GM13976 (cell line): ENCODE data around the gene HK2.
A peak's percentile ranks its signal among the peaks of the same experiment; 100 is the strongest.

Experiments used
- DNase-seq: peaks from one replicate; pipeline ENCODE4 v3.0.0; 2012; ENCODE audit warnings: low spot score
- CTCF ChIP-seq: IDR thresholded peaks from 2 replicates; pipeline ENCODE4 v1.5.1; 2012; ENCODE audit warnings: borderline replicate concordance, mild to moderate bottlenecking; ENCODE audit not compliant: insufficient read depth; ENCODE audit errors: extremely low read depth, missing control alignments, control extremely low read depth
- in situ Hi-C: fragments of 300-500 bp; cut with MboI; formaldehyde crosslinking; loops from one replicate; pipeline ENCODE4 v1.12.0; 2022; ENCODE audit warnings: low sequenced_read_pairs, mixed read lengths, inconsistent platforms; ENCODE audit not compliant: unreplicated experiment

Gene HK2

GRCh38 chr2:74845217-74845751 lies 11.4 kb downstream of the HK2 start:
- in situ Hi-C loops, result no loop called here
- TF ChIP-seq CTCF, result no peak
- no peak for DNase-seq

GRCh38 chr2:74845991-74846390 lies 12.1 kb downstream of the HK2 start:
- in situ Hi-C loops, result no loop called here
- DNase-seq, result no peak
- TF ChIP-seq CTCF, result no peak

- no peak for TF ChIP-seq CTCF
- in situ Hi-C loops, result no loop called here
- DNase-seq, result no peak
These were observed 12.6 kb downstream of the HK2 start for GRCh38 chr2:74846481-74846880.

GRCh38 chr2:74847070-74847858 lies 13.3 kb downstream of the HK2 start:
- no peak for DNase-seq
- no peak for TF ChIP-seq CTCF
- in situ Hi-C loops, result no loop called here

GRCh38 chr2:74849228-74849892 lies 15.4 kb downstream of the HK2 start:
- in situ Hi-C loops, result no loop called here
- peak; percentile 51 for DNase-seq
- TF ChIP-seq CTCF, result no peak

- TF ChIP-seq CTCF, result no peak
- in situ Hi-C loops, result loop anchor here (25.0 kb wide), 1 partner anchor 363 kb away; the partner anchor contains the start of genes CCDC142, LBX2 and TTC31
- DNase-seq, result no peak
These were observed 16.7 kb downstream of the HK2 start for GRCh38 chr2:74850496-74851190.
